NT2/D1 (cell line): ENCODE measurements around the gene PPP1R12B.
"Not testable (repeated sequence)": the region's sequence is repeated elsewhere in the genome, so short reads cannot be mapped to it uniquely, and the experiment has no call there.

Experiments
- YY1 ChIP-seq: IDR thresholded peaks from 2 replicates; pipeline ENCODE4 v1.6.1; 2011; ENCODE audit not compliant: insufficient read length, insufficient read depth
- ZNF274 ChIP-seq: IDR thresholded peaks from 2 replicates; pipeline ENCODE4 v1.6.1; 2011; ENCODE audit warnings: mild to moderate bottlenecking, low read depth, low read length

DNA sequence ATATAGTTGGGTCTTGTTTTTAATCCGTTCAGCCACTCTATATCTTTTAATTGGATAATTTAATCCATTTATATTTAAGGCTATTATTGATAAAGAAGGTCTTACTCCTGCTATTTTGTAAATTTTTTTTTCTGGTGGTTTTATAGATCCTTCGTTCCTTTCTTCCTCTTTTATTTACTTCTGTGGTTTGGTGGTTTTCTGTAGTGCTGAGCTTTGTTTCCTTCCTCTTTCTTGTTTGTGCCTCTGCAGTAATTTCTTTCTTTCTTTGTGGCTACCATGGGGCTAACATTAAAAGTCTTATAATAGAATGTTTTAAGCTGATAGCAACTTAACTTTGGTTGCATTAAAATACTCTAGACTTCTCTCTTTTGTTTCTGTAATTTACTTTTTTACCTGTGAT lies 135.5 kb downstream of the PPP1R12B start:
- not testable (repeated sequence) for TF ChIP-seq ZNF274, YY1
